Stimulated activated CD4-positive, alpha-beta T cell treated with anti-CD3 and anti-CD28 coated beads, Interleukin-2, amount 100 ng/mL, for 4 hours (primary cell): ENCODE results near the gene TJP3.

ENCODE experiments used
- DNase-seq: peaks from one replicate; pipeline ENCODE4 v3.0.0-alpha.2; 2020; ENCODE audit warnings: low read depth

TJP3 gene

DNA sequence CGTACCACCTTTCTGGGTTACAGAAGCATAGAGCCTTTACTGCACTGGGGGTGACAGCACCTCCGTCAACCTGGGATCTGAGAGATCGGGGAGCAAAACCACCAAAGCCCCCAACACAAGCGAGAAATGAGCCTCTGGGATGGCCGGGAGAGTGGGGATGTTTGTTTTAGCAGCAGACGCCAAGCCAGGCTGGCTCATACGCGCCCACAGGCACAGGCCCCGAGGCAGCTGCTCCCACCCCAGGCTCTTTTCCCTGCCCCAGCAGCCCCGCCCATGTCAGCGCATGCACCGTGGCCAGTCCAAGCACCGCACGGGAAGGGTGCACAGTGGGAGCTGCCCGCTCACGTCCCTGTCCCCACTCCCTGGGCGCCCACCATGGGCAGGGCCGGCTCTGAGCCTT is 16.5 kb upstream of the TJP3 start:
- DNase-seq = no peak

DNA sequence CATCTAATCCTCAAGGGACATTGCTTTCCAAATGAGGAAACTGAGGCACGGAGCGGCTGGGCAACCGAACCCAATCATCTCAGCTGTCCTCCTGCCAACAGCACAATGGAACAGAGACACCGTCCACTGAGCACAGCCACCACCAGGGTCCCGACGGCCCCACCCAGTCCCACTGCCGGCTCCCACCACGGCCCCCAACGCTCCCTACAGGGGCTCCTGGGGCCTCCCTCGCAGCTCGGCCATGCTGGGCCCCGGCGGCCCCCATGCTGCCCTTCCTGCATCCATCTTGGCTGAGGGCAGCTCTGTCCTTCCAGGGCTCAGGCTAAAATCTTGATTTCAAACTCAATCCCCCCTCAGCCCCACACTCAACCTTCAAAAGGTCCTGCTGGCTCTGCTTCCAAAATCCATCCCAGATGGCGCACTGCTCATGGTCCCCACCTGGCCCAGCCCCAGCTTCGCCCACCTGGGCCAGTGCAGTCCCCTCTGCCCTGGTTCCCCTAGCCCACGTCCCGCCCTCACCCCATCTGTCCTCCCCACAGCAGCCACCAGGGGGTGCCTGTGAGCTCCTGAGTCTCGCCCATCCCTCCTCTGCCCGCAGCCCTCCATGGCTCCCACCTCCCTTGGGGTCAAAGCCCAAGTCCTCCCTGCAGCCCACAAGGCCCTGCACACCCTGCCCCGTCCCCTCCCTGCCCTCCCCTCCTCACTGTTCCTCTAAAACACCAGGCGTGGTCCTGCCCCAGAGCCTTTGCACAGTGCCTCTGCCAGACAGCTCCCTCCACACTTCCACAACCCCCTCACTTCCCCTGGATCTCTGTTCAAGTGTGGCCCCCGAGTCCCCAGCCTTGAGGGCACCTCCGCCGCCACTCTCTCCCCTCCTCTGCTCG is 15.8 kb upstream of the TJP3 start:
- DNase-seq = no peak

DNA sequence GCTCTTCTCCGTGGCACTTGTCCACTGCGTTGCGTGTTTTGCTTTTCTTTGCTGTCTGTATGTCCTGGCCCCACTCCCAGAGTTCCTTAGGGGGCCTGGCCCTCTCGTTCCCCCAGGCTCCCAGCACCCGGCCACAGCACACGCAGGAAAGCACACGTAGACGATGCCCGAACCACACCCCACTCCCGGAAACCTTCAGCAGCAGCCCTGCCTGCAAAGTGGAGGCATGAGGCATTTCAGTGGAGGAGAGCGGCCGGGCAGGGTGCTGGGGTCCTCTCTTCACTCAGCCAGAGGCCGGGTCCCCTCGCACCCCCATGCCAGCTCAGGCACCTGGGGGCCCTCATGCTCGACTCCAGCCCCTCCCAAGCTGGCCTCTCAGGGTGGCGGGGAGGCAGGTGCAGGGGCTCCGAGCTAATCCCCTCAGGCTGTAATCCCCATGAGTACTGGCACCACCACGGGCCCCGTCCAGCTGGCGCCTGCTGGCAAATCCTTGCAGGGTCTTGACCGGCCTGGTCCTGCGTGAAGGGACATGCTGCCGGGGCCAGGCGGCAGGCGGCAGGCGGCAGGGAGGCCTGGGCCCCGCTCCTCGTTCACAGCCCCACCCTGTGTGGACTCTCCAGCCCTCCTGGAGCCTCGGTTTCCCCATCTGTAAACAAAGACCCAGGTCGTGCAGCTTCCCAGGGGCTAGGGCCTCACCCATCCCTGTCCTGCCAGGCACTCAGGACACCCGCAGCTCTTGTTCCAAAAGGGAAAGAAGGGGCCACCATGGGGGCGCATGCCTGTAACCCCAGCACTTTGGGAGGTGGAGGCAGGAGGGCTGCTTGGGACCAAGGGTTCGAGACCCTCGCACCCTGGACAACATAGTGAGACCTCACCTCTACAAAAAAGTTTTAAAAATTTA is 14.9 kb upstream of the TJP3 start:
- no peak for DNase-seq

DNA sequence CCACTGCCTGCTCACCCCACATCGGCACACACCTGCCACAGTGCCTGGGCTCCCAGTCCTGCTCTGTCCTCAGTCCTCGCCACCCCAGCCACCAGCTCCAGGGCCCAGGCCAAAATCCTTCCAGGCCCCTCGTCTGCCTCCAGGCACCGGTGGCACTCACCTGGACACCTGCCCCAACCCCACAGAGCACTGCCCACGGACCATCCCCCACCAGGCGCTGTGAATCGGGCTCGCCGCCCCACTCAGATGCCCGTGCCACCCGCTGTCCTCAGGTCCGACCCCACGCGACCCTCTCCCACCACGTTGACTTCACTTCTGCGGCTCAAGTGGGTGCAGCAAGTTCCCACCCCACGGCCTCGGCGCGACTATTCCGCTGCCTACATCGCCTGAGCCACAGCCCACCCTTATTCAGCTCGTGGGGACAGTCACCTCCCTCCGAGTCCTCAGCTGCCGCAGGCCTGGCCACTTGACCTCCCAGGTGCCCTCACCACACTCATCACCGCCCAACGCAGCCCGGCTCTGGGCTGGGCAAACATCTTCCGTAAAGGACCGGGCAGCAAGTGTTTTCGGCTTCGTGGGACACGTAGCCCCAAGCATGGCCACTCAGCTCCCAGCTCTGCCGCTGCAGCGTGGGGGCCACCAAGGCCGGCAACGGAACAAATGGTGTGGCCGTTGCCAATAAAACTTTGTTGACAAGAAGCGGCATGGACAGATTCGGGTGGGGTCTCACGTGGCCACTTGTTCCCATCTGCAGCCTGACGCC is 13.6 kb upstream of the TJP3 start:
- no peak for DNase-seq

DNA sequence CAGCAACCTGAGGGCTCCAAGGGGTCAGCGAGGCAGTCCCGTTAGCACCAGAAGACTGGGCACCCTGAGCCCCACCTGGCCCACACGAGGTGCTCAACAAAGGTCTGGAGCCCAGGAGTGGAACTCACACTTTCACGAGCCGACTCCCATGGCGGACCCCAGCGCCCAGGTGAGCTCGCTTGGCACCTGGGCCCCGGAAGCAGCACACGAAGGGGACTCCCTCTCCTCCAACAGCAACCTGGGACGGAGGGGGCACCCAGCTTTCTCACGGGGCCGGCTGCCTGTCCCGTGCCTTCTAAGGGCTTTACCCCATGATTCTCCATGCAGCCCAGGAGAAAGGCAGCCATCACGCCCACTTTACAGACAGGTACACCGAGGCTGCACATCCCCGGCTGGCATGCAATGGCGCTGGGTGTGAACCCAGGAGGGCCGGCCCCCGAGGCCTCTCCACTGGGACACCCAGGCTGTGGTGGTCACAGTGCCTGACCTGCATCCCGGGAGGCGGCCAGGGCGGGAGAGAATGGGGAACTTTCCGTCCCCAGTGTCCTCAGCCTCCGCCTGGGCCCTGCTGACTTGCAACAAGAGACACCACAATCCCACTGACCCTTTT is 13.0 kb upstream of the TJP3 start:
- no peak for DNase-seq

DNA sequence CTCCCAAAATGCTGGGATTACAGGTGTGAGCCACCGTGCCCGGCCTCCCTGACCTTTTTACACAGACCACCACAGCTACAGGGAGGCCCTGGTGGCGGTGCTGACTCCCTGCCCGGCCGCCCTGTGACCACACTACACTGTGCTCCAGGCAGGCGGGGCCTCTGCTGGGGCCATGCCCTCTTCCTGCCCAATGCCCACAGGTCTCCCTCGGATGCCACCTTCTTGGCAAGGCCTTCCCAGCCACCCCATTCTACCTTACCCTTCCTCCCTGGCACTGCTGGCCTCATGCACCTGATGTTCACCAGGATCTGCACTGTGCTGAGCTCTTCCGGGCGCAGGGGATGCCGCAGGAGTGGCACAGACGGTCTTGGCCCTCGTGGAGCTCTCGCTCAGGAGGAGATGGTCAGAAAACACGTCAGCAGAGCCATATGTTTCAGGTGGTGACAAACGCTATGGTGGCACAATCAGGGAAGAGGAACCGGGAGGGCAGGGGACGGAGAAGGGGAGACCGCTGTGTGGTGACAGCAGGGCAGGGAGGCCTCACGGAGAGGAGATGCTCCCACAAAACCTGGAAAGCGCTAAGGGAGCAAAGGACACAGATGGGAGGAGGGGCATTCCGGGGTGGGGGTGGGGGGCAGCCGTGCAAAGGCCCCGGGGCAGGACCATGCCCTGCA is 12.1 kb upstream of the TJP3 start:
- no peak for DNase-seq

DNA sequence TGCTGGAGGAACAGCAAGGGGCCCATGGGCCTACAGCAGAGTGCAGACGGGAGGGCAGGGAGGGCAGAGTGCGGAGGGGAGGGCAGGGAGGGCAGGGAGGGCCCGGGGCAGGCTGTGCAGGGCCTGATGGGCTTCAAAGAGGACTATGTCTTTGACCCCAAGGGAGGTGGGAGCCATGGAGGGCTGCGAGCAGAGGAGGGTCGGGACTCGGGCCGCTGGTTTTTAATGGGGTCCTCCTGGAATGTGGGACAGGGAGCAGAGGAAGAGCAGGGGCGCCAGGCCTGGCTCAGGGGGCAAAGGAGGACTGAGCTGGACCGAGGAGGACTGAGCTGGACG is 11.6 kb upstream of the TJP3 start:
- no peak for DNase-seq

DNA sequence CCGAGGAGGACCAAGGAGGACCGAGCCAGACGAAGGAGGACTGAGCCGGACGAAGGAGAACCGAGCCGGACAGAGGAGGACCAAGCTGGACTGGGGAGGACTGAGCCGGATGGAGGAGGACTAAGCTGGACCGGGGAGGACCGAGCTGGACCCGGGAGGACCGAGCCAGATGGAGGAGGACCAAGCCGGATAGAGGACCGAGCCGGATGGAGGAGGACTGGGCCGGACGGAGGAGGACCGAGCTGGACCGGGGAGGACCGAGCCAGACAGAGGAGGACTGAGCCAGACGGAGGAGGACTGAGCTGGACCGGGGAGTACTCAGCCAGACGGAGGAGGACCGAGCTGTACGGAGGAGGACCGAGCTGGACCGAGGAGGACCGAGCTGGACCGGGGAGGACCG is 11.1 kb upstream of the TJP3 start:
- DNase-seq = no peak

DNA sequence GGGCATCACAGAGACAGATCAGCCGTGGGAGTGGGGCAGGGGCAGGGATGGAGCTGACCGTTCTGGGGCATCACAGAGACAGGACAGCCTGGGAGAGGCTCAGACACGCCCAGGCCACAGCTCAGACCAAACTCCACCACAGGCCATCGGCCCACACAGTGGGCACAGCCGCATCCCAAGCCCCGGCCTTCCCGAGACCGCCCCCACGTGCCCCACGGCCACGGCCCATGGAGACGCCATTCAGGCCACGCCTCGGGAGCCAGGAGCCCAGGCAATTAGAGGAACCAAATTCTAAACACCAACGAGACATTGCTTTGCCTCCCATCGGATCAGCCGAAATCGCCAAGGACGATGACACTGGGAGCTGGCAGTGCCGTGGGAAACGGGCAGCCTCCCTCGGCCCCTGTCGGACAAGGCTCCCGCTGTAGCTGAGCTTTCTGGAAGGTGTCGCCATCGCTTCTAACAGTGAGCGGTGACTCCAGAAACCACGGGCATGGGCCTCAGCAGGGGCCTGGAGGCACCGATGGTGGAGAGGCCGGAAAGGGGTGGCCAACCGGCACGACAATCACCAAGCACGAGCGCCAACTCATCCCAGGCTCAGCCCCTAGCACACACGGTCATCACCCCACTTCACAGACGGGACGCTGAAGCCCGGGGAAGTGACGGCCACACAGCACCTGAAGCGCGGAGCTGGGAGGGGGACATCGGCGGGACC is 10.4 kb upstream of the TJP3 start:
- DNase-seq = no peak

DNA sequence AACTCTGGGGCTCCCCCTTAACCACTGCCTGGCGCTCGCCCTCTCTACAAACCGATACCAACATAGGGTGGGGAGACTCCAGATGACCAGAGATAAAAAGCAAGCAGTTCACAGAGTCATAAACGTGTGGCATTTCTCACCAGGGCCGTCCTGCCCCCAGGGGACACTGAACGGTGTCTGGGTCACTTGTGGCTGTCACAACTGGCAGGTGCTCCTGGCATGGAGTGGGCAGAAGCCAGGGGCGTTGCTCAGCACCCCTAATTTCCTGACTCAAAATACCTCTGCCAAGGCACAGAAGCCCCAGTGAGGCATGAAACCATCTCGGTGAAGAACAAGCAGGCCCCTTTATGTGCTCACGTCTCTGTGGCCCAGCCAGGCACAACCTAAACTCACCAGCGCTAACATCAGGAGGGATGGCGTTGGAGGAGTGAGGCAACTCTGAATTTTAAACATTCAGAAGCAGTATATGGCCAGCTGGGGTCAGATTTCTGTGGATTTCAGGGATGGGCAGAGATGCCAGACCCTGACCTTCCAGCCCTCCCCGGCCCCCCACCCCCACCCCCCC is 9.7 kb upstream of the TJP3 start:
- DNase-seq = no peak

DNA sequence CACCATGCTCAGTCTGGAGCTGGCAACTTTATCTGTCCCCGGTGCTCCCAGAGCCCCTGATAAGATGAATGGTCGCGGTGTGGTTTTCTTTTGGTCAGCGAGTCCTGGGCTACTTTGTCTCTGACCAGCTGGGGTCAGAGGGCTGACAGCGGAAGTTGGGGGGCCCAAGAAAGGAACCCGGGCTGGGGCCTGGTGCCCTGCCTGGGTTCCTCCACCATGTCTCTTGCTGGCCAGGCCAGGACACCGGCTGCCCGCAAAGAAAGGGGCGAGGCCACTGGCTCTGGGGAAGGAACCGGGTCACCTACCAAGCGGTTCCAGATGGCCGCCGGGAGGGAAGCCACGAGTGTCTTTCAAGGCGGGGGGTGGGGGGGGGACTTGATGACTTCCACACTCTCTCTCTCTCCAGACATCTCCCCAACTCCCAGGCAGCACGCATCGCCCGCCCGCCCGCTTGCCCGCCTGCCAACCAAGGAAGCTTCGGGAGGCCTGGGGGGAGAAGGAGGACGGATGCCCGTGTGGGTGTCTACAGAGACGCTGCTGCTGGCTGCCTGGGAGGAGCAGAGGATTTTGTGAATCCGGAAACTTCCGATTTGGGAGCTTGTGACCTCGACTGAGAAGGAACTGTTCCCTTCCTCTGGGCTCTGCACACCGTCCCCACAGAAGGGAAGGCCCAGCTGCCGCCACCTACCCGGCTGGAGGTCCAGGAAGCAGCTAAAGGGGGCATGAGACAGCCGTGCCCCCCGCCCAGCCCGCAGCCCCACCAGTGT is 9.0 kb upstream of the TJP3 start:
- no peak for DNase-seq

DNA sequence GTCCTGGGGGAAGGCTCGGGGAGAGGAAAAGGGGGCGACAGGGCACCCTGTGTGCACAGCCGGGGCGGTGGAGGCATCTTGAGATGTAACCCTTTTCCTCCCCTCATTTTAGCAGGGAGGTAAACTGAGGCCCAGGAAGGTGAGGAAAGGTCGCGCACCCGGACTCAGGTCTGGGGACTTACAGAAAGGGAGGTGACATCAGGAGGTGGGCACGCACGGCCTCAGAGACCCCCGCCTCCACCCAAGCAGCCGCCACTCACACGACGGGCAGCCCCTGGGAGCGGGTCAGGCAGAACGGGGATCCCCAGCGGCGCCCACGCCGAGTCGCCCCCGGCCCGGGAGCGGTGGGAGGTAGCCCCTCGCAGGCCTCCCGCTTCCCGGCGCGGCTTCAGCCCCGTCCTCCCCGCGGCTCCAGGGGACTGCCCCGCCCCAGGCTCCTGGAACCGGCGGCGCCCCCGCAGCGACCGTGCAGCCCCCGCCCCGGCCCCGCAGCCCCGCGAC is 8.4 kb upstream of the TJP3 start:
- no peak for DNase-seq

DNA sequence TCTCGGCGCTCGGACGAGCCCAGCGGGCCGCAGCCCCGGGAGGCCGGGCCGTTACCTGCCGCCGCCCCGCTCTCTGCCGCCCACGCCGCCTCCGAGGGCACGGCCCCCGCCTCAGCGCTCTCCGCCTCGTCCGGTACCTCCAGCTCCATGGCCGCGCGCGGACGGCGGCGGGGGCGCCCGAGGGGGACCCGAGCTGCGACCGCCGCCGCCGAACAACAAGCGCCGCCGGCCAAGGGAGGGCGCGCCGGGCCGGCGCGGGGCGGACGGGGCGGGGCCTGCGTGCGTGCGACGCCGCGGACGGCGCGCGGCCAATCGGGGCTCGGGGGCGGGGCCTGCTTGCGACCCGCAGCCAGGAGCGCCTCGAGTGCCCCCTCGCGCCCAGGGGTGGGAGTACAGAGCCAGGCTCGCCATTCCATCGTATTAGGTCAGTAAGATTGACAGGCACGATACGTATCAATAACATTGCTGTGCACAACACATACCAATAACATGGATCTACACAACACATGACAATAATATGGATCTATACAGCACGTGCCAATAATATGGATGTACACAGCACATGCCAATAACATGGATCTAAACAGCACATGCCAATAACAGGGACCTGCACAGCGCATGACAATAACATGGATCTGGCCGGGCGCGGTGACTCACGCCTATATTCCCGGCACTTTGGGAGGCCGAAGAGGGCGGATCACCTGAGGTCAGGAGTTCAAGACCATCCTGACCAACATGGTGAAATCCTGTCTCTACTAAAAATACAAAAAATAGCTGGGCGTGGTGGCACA is 7.7 kb upstream of the TJP3 start, which contains the start of gene PIP5K1C:
Gene PIP5K1C (minus strand): TSS at position 227 of the 791 bp plus-strand sequence. CDS start 78 bp downstream, at position 149.
- DNase-seq = peak; percentile 87

DNA sequence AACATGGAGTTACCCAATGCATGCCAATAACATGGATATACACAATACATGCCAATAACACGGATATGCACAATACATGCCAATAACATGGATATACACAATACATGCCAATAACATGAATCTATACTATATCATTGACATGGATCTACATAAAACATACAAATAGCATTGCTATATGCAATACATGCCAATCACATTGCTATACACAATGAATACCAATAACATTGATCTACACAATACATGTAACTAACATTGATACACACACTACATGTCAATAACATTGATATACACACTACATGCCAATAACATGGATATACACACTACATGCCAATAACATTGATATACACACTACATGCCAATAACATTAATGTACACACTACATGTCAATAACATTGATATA is 7.0 kb upstream of the TJP3 start:
- no peak for DNase-seq

DNA sequence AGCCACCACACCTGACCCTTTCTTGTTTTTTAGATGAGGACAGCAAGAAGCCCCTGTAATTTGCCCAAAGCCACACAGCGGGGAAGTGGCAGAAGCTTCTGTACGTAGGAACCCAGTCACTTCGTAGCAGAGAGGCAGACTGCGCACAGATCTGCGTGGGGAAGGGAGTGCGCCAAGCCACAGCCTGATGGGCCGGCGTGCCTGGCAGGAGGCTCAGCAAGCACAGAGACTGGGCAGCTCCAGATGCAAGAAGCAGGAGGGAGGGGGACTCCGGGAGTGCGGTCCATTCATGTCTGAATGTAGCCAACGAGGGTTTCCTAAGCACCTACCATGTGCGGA is 347 bp upstream of the TJP3 start:
- no peak for DNase-seq

DNA sequence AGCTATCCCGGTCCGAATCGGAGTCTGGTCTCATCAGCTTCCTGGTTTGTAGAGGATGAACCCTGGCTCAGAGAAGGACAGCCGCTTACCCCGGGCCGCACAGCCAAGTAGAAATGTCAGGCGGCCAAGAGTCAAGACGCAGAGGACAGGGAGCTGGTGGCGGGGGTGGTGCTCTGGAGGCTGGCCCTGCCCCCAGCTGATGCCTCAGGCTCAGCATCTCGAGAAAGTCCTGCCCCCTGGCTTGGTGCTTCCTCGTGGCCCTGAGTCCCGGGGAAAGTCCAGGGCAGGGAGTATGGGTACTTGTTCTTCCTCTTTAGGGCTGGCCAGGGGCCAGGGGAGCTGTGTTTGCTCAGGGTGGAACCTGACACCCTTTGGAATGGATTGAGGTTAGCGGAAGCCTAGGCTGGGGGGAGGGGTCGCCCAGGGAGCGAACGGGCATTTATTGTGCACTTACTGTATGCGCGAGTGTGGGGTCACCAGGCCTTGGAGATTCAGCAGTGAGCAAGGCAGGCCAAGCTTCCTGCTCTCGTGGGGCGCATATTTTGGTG is 2.2 kb downstream of the TJP3 start:
- DNase-seq = no peak

DNA sequence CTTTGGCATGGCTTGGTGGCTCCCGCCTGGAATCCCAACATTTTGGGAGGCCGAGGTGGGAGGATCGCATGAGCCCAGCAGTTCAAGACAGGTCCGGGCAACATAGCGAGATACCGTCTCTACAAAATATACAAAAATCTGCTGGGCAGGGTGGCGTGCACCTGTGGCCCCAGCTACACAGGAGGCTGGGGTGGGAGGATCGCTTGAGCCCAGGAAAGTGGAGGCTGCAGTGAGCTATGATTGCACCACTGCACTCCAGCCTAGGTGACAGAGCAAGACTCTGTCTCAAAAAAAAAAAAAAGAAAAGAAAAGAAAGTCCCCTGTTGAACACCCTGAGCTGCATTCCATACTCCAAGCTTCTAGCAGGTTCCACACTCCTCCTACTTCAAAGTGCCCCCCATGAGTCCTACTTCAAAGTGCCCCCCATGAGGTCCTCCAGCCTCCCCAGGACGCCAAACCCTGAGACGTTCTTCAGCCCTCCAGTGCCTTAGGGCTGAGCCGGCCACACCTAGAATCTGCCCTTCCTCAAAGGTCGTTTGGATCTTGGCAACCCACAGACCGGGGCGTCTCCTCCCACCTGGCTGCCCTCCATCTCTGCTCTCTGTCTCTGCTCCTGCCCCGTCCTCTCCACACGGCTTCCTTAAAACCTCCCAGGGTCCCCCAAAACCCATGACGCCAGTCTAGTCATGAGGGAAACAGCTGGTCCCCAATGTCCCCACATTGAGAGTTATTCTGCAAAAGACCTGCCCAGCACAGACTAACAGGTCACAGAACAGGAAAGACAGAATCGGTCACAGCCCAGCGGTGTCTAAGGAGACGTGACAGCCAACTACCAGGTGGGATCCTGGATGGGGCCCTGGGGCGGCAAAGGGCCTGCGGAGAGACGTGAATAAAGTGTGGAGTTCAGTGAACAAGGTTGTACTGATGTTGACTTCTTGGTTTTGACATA is 4.8 kb downstream of the TJP3 start:
- no peak for DNase-seq
